Thyroid gland (tissue), 4 donors: ENCODE measurements around the gene ATP8B1. TPM values are rescaled to one million over a fixed set of nuclear protein-coding genes. Genes with fewer than 3 reads are reported as not detected.

Experiments used
- DNase-seq, 2 donors: peaks; one replicate each; pipeline ENCODE4 v3.0.0-alpha.2; 2019
- H3K27ac ChIP-seq, 3 donors: fragments of 200-600 bp; sonication (generic); 1 replicate in 2 of 3; 2 replicates in 1 of 3; pipeline ENCODE4 v1.5.1; 2016 to 2019; ENCODE audit warnings: mild to moderate bottlenecking in 1 of 3, moderate library complexity in 1 of 3
- H3K27me3 ChIP-seq: fragments of 200-600 bp; sonication (generic); one replicate; pipeline ENCODE4 v1.5.1; 2019
- H3K36me3 ChIP-seq, 2 donors: fragments of 200-600 bp; sonication (generic); one replicate each; pipeline ENCODE4 v1.5.1; 2016 to 2019
- H3K4me1 ChIP-seq, 2 donors: fragments of 200-600 bp; sonication (generic); one replicate each; pipeline ENCODE4 v1.5.1; 2017 to 2019
- H3K4me3 ChIP-seq, 3 donors: fragments of 200-600 bp; sonication (generic); replicated peaks in 1 of 3; 1 replicate in 2 of 3; 2 replicates in 1 of 3; pipeline ENCODE4 v1.5.1; 2016; ENCODE audit warnings: mild to moderate bottlenecking in 1 of 3
- H3K9me3 ChIP-seq: fragments of 200-600 bp; sonication (generic); one replicate; pipeline ENCODE4 v1.5.1; 2017
- CTCF ChIP-seq, 6 experiments: fragments of 200-600 bp in 3 of 6; fragments of 450-650 bp in 3 of 6; sonication (generic) in 3 of 6; IDR thresholded peaks; one replicate each; pipeline ENCODE4 v1.5.1; 2016 to 2019; ENCODE audit warnings: antibody characterized with exemption in 6 of 6, mild to moderate bottlenecking in 2 of 6, inconsistent platforms in 1 of 6, moderate library complexity in 1 of 6
- POLR2A ChIP-seq, 2 donors: fragments of 450-650 bp; IDR thresholded peaks; one replicate each; pipeline ENCODE4 v1.6.1; 2017; ENCODE audit warnings: antibody characterized with exemption in 2 of 2, mild to moderate bottlenecking in 2 of 2, moderate library complexity in 1 of 2
- WGBS, 2 donors: methylation state at CpG; one replicate each; pipeline ENCODE4 v1.1.5; 2017; 5-methylcytosine and 5-hydroxymethylcytosine counted together
- intact Hi-C: fragments of 100-400 bp; cut with DNase I; formaldehyde crosslinking; loops from one replicate; pipeline ENCODE4 v1.15.1; 2023
- total RNA-seq, 4 donors: library from RNA; depleted of rRNA; stranded (reverse); fragments of >200 nt; gene quantifications; one replicate each; pipeline ENCODE4 v1.2.3, GENCODE V29; 2016

The ATP8B1 gene
- total RNA-seq, 4 donors from 2014 or later, result 45.8 to 71.8 (median 58.2) TPM

GRCh38 chr18:57793302-57793986 lies 9.7 kb downstream of the ATP8B1 start:
- Histone ChIP-seq H3K9me3 (no peaks in the 10 kb centered on the region), H3K27me3 (no peaks in the 10 kb centered on the region), H3K4me1 (peaks cover 43 to 70% of the 10 kb centered on the region in 2 donors), H3K27ac (peak overlapping the region; percentile 52 to 68 (median 65)), H3K36me3 (no peaks in the 10 kb centered on the region), H3K4me3 (no peak overlapping the region)
- intact Hi-C loops, result no loop called here
- WGBS, 2 donors, result 40 to 57% methylated on average over 3 of the region's 3 CpGs
- no peak for DNase-seq
- TF ChIP-seq CTCF (IDR thresholded peaks at IDR 0.05), result no peak
- no peak for TF ChIP-seq POLR2A (IDR thresholded peaks at IDR 0.05)

- H3K27me3 ChIP-seq, result no peaks in the 10 kb centered on the region
- WGBS, 2 donors, result 33 to 41% methylated on average over 9 of the region's 9 CpGs
Observed at GRCh38 chr18:57792631-57793301, 10.3 kb downstream of the ATP8B1 start.

GRCh38 chr18:57791911-57792310 lies 11.2 kb downstream of the ATP8B1 start:
- Histone ChIP-seq H3K4me1 (peaks cover 32 to 63% of the 10 kb centered on the region in 2 donors), H3K36me3 (no peaks in the 10 kb centered on the region), H3K4me3 (no peak overlapping the region), H3K27me3 (no peaks in the 10 kb centered on the region), H3K27ac (peak overlapping the region in 2 of 3 donors; percentile 46 to 65), H3K9me3 (no peaks in the 10 kb centered on the region)
- no peak for DNase-seq
- TF ChIP-seq CTCF (IDR thresholded peaks at IDR 0.05), result no peak
- WGBS, 2 donors, result 80 to 85% methylated on average over 2 of the region's 2 CpGs
- intact Hi-C loops, result no loop called here

More at GRCh38 chr18:57792631-57793301, 10.3 kb downstream of the ATP8B1 start:
- H3K27ac ChIP-seq, result peak overlapping the region; percentile 52 to 68 (median 65)
- no peaks in the 10 kb centered on the region for H3K9me3 ChIP-seq
- H3K4me3 ChIP-seq, result no peak overlapping the region
- intact Hi-C loops, result no loop called here
- DNase-seq, result no peak
- TF ChIP-seq CTCF (IDR thresholded peaks at IDR 0.05) (no peak), POLR2A (IDR thresholded peaks at IDR 0.05) (no peak)
- no peaks in the 10 kb centered on the region for H3K36me3 ChIP-seq
- H3K4me1 ChIP-seq, result peaks cover 38 to 71% of the 10 kb centered on the region in 2 donors

GRCh38 chr18:57791192-57791591 lies 11.9 kb downstream of the ATP8B1 start:
- DNase-seq, result no peak
- no peaks in the 10 kb centered on the region for H3K36me3 ChIP-seq
- H3K4me1 ChIP-seq, result peaks cover 25 to 58% of the 10 kb centered on the region in 2 donors
- no peaks in the 10 kb centered on the region for H3K27me3 ChIP-seq
- H3K27ac ChIP-seq, result peak overlapping the region in 1 of 3 donors; percentile 65
- H3K9me3 ChIP-seq, result no peaks in the 10 kb centered on the region
- TF ChIP-seq POLR2A (IDR thresholded peaks at IDR 0.05) (no peak), CTCF (IDR thresholded peaks at IDR 0.05) (no peak)
- H3K4me3 ChIP-seq, result no peak overlapping the region
- 83 to 93% methylated on average over 5 of the region's 5 CpGs for WGBS, 2 donors
- intact Hi-C loops, result no loop called here

GRCh38 chr18:57790316-57790715 lies 12.8 kb downstream of the ATP8B1 start:
- Histone ChIP-seq H3K27ac (no peak overlapping the region), H3K4me3 (no peak overlapping the region), H3K36me3 (no peaks in the 10 kb centered on the region), H3K27me3 (no peaks in the 10 kb centered on the region), H3K4me1 (peaks cover 21 to 58% of the 10 kb centered on the region in 2 donors), H3K9me3 (no peaks in the 10 kb centered on the region)
- 97 to 98% methylated on average over 4 of the region's 4 CpGs for WGBS, 2 donors
- no peak for DNase-seq
- no peak for TF ChIP-seq POLR2A (IDR thresholded peaks at IDR 0.05)
- no peak for TF ChIP-seq CTCF (IDR thresholded peaks at IDR 0.05)
- intact Hi-C loops, result no loop called here
